Measurements from ENCODE around the gene ALG9. TPM values are rescaled to one million over a fixed set of nuclear protein-coding genes. Genes with fewer than 3 reads are reported as not detected.
A peak's percentile ranks its signal among the peaks of the same experiment; 100 is the strongest.

The ALG9 gene
- total RNA-seq, 1 experiment from 2014 or later: 27.8 TPM

DNA sequence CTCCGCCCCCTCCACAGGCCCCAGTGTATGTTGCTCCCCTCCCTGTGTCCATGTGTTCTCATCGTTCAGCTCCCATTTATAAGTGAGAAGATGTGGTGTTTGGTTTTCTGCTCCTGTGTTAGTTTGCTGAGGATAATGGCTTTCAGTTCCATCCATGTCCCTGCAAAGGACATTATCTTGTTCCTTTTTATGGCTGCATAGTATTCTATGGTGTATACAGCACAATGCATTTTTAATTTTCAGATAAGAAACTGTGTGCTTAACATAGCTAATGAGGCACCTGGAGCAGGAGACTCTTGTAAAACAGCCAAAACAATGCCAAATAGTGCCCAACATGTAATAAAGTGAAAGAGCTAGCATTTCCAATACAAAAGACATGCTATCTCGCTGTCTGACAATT is 21.8 kb downstream of the ALG9 start:
- Histone ChIP-seq H3K36me3 (ENCODE audit: low read depth) (0 out of 2 replicates have a peak, but pooled peaks cover 8% of the 10 kb centered on the region), H3K27ac (no peak overlapping the region), H3F3A (ENCODE audit: insufficient read depth, low read depth) (peaks cover 59% of the 10 kb centered on the region), H3K4me1 (replicated peaks; ENCODE audit: insufficient read depth) (peaks cover 60% of the 10 kb centered on the region), H3K27me3 (ENCODE audit: insufficient read depth, low read depth) (no peaks in the 10 kb centered on the region), H2AFZ (no peak overlapping the region), H3K4me2 (no peak overlapping the region), H3K9me3 (ENCODE audit: insufficient read depth, low read depth) (no peaks in the 10 kb centered on the region), H4K20me1 (ENCODE audit: insufficient read depth) (no peaks in the 10 kb centered on the region), H3K9me2 (ENCODE audit: insufficient read depth) (no peaks in the 10 kb centered on the region), H3K79me2 (ENCODE audit: low read depth) (no peaks in the 10 kb centered on the region), H3K4me3 (no peak overlapping the region)
- DNase-seq: no peak
- TF ChIP-seq, protein P1, sequence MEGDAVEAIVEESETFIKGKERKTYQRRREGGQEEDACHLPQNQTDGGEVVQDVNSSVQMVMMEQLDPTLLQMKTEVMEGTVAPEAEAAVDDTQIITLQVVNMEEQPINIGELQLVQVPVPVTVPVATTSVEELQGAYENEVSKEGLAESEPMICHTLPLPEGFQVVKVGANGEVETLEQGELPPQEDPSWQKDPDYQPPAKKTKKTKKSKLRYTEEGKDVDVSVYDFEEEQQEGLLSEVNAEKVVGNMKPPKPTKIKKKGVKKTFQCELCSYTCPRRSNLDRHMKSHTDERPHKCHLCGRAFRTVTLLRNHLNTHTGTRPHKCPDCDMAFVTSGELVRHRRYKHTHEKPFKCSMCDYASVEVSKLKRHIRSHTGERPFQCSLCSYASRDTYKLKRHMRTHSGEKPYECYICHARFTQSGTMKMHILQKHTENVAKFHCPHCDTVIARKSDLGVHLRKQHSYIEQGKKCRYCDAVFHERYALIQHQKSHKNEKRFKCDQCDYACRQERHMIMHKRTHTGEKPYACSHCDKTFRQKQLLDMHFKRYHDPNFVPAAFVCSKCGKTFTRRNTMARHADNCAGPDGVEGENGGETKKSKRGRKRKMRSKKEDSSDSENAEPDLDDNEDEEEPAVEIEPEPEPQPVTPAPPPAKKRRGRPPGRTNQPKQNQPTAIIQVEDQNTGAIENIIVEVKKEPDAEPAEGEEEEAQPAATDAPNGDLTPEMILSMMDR (conservative IDR thresholded peaks at IDR 0.05): no peak
- TF ChIP-seq EZH2 (IDR thresholded peaks at IDR 0.05; ENCODE audit: low read depth): no peak
- CTCF ChIA-PET: interaction anchor here (0.7 kb wide), 1 partner anchor 65 kb away, joined by 7 read pairs; no protein-coding TSS in a partner anchor
- POLR2A ChIA-PET (ENCODE audit: unreplicated experiment): no interaction called here
- intact Hi-C loops (cut with micrococcal nuclease; ENCODE audit: unreplicated experiment): loop anchor here (10.0 kb wide), 1 partner anchor 565 kb away; no protein-coding TSS in a partner anchor
- no TSS peak for BruUV-seq (replicated peaks)

GRCh38 chr11:111846636-111847035 is 24.7 kb downstream of the ALG9 start:
- no peaks in the 10 kb centered on the region for H3K9me2 ChIP-seq (ENCODE audit: insufficient read depth)
- intact Hi-C loops (cut with micrococcal nuclease; ENCODE audit: unreplicated experiment): loop anchor here (1.0 to 10.0 kb wide), 3 partner anchors 32 to 562 kb away; partner anchors contain the start of genes CFAP68, FDXACB1 and SIK2
- peaks cover 16% of the 10 kb centered on the region for H3K36me3 ChIP-seq (ENCODE audit: low read depth)
- no peaks in the 10 kb centered on the region for H3K9me3 ChIP-seq (ENCODE audit: insufficient read depth, low read depth)
- H3K27ac ChIP-seq: peak overlapping the region; percentile 98
- no peak for TF ChIP-seq EZH2 (IDR thresholded peaks at IDR 0.05; ENCODE audit: low read depth)
- TF ChIP-seq, protein P1 (conservative IDR thresholded peaks at IDR 0.05): 0 out of 2 replicates have a peak, but pooled peaks have one; percentile 1
- peak overlapping the region; percentile 68 for H3K4me2 ChIP-seq
- H2AFZ ChIP-seq: no peak overlapping the region
- no peaks in the 10 kb centered on the region for H4K20me1 ChIP-seq (ENCODE audit: insufficient read depth)
- H3K4me1 ChIP-seq (replicated peaks; ENCODE audit: insufficient read depth): peaks cover 90% of the 10 kb centered on the region
- ChIA-PET CTCF (interaction anchor here (0.6 to 1.9 kb wide), 4 partner anchors 24 to 242 kb away, joined by 3 to 8 read pairs (median 6); no protein-coding TSS in a partner anchor), POLR2A (ENCODE audit: unreplicated experiment) (interaction anchor here (0.5 to 0.9 kb wide), 6 partner anchors 24 to 329 kb away, joined by 3 to 22 read pairs (median 8); partner anchors contain the start of gene BCO2)
- no peaks in the 10 kb centered on the region for H3K27me3 ChIP-seq (ENCODE audit: insufficient read depth, low read depth)
- DNase-seq: peak; percentile 27 to 88
- H3F3A ChIP-seq (ENCODE audit: insufficient read depth, low read depth): peaks cover 77% of the 10 kb centered on the region
- H3K4me3 ChIP-seq: peak overlapping the region; percentile 27
- no TSS peak for BruUV-seq (replicated peaks)
- 0 out of 2 replicates have a peak, but pooled peaks cover 9% of the 10 kb centered on the region for H3K79me2 ChIP-seq (ENCODE audit: low read depth)

DNA sequence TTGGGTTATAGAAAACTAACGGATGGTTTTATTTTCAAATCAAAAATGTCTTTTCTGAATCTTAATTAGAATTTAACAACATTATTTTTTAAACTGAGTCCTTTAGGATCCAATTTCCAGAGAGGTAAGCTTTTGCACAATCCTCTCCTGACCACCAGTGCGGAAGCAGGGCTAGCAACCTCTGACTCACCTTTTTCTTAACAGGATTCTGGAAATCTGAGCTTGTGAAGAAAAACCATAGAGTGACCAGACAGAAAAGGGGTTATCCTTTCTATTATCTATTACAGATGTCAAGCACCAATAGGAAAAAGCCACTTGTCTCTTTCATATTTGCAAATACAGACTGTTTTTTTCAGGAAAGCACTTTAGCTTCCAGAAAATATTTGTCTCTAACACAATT is 25.3 kb downstream of the ALG9 start:
- H3K4me2 ChIP-seq: peak overlapping the region; percentile 68
- H3K9me2 ChIP-seq (ENCODE audit: insufficient read depth): no peaks in the 10 kb centered on the region
- peak overlapping the region; percentile 98 for H3K27ac ChIP-seq
- H3K9me3 ChIP-seq (ENCODE audit: insufficient read depth, low read depth): no peaks in the 10 kb centered on the region
- H3F3A ChIP-seq (ENCODE audit: insufficient read depth, low read depth): peaks cover 80% of the 10 kb centered on the region
- no peaks in the 10 kb centered on the region for H4K20me1 ChIP-seq (ENCODE audit: insufficient read depth)
- BruUV-seq (replicated peaks): no TSS peak
- CTCF ChIA-PET: interaction anchor here (0.6 to 1.9 kb wide), 6 partner anchors 19 to 435 kb away, joined by 3 to 8 read pairs (median 6); no protein-coding TSS in a partner anchor
- intact Hi-C loops (cut with micrococcal nuclease; ENCODE audit: unreplicated experiment): loop anchor here (1.0 to 10.0 kb wide), 3 partner anchors 33 to 561 kb away; partner anchors contain the start of genes CFAP68, FDXACB1 and SIK2
- H3K36me3 ChIP-seq (ENCODE audit: low read depth): peaks cover 16% of the 10 kb centered on the region
- POLR2A ChIA-PET (ENCODE audit: unreplicated experiment): interaction anchor here (0.7 to 0.9 kb wide), 5 partner anchors 25 to 475 kb away, joined by 3 to 10 read pairs (median 4); partner anchors contain the start of gene BCO2
- no peak overlapping the region for H2AFZ ChIP-seq
- 0 out of 2 replicates have a peak, but pooled peaks cover 9% of the 10 kb centered on the region for H3K79me2 ChIP-seq (ENCODE audit: low read depth)
- DNase-seq: peak; percentile 41 to 96
- H3K4me1 ChIP-seq (replicated peaks; ENCODE audit: insufficient read depth): peaks cover 91% of the 10 kb centered on the region
- no peaks in the 10 kb centered on the region for H3K27me3 ChIP-seq (ENCODE audit: insufficient read depth, low read depth)
- peak overlapping the region; percentile 27 for H3K4me3 ChIP-seq
- TF ChIP-seq, protein P1 (conservative IDR thresholded peaks at IDR 0.05): 0 out of 2 replicates have a peak, but pooled peaks have one; percentile 8
- TF ChIP-seq EZH2 (IDR thresholded peaks at IDR 0.05; ENCODE audit: low read depth): no peak
